NCI-H446 (cell line): ENCODE results near the gene CYTH3.
"Not testable (repeated sequence)": the region's sequence is repeated elsewhere in the genome, so short reads cannot be mapped to it uniquely, and the experiment has no call there.

Source experiments
- DNase-seq, 2 experiments: peaks; one replicate each; lab custom pipeline; 2025; lab: John Stamatoyannopoulos, UW

Gene CYTH3

DNA sequence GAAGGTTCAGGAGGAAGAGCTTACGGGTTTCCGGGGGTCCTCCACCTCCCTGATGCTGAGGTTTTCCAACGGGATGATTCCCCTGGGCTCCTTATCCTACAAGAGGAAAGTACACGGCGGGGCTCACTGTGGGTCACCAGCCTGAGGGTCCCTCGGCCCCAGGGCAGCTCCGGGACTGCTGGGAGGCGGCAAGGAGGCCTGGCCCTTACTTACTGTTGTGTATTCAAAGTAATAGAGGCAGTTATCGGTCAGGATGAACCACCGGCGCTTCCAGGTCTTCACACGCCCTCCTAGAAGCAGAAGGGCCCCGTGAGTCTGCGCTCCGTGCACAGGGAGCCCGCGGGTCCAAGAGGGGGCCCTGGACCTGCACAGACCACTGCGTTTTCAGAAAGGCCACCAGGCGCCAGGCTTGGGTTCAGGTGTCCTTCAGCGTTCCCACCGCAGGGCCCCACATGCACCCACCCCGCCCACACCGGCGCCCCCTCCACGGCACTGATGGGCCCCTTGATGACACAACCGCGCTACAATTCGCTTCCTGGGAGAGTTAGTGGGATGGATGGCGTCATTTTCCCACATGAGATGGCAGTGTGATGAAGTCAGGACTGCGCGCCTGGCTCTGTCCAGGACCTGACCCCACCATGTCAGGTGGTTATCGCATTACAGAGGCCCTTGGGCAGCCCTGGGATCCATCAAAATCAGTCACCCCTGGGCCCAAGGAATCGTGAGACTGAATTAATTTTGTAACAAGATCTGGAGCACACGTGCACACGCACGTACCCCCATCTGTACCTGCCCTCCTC, 106.7 kb downstream of the CYTH3 start:
- DNase-seq = no peak

DNA sequence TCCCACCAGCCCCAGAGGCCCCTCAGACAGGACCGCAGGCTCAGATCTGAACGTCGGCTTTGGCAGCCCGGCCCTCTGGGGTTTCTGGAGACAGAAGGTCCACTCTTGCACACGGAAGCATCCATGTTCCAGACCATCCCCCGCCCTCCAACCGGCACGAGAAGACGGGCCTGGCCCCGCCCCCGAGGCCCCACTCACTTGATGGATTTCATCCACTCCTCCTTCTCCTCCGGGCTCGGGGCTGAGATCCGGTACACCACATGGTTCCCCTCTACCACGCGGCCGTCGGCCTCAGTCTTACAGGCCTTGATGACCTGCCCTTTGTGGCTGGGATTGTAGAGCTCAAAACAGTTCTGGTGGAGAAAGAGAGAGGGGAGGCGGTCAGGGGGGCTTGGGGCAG, 107.3 kb downstream of the CYTH3 start:
- DNase-seq = no peak

DNA sequence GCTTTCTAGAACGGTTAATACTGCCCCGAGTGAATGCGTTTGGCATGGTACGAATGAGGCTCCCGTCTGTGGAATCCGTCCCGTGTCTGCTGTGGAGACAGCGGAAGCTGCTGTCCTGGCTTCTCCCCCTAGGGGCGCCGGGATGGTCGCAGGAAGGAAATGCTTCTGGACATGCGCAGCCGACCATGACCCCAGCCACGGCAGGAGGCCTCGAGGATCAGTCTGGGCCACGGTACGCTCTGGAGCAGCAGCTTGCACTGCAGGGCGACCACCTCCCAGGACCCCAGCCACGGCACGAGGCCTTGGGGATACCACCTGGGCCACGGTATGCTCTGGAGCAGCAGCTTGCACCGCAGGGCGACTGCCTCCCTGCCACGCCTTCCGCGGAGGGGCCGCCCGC, 107.9 kb downstream of the CYTH3 start:
- DNase-seq = no peak

DNA sequence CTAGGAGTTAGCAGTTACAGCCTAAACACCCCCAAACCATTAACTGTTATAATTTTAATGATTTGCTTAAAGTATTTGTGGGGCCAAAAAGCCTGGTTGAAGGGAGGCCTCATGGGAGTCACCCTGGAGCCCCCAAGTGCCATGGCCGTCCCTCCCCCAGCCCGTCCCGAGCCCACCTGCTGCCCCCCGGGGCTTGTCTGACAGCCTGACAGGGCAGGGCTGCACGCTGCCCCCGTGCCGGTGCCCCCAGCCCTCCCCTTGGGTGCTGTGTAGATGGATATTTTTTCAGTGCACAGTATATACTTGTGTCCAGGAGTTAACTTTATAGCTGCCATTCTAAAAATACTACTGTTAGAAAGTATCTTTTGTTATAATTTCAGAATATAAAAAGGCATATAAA, 108.4 kb downstream of the CYTH3 start:
- no peak for DNase-seq

DNA sequence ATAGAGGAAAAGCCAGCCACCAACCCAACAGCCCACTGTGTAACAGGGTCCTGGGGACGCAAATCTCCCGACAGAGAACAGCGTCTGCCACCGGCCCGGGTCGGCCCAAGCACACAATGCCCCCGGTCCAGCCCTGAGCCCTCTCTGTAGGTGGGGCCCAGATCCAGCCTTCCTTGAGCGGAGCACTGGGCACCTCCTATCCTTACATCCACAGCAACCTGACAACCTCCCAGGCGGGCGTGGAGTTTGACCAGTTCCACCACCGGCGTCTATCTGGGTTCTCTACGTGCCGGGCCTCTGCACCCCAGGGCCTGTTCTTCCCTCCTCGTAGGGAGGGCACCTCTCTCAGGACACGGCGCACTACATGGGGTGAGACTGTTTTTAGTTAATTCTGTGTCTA, 109.0 kb downstream of the CYTH3 start:
- DNase-seq = no peak

DNA sequence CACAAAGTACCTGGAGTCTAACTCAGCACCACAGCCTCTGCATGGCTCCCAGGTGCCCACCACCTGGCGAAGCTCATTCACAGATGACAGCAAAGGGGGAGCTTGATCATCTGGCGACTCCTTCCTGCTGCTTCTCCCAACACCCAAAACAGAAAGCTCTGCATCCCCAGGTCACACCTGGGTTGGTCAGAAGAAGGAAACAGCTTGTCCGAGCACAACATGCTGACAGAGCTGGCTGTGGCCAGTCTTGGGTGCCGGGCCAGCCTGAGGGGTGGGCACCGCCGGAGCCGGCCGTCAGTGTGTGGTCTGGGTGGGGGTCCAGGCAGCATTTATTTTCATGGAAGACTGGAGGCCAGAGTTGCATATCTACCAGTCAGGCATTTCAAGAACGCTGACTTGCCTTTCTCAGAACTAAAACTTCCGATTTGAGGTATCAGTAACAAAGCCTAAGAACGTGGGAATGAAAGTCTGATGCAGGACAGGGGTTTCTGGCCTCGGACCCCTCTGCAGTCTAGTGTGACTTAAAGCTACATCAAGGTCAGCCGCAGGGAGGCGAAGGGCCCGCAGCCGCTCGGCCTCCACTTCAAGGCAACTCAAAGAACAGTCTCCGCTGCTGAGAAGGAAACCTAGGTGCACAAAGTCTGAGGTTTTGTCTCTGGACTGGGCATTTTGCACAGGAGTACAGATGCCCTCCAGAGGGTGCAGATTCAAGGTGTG, 109.6 kb downstream of the CYTH3 start:
- DNase-seq = no peak

DNA sequence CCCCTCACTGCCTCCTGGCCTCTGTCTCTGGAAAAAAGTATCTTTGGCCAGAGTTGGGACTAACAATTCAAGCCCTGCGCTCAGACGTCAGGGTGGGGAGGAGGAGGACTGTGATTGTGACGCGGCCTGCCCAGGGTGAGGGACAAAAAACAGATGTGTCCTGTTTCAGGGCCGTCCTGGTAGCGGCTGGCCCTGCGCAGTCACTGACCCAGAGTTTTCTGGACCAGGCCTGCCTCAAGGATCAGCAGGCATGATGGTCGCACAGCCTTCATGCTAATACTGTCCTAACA, 110.1 kb downstream of the CYTH3 start:
- DNase-seq = no peak

DNA sequence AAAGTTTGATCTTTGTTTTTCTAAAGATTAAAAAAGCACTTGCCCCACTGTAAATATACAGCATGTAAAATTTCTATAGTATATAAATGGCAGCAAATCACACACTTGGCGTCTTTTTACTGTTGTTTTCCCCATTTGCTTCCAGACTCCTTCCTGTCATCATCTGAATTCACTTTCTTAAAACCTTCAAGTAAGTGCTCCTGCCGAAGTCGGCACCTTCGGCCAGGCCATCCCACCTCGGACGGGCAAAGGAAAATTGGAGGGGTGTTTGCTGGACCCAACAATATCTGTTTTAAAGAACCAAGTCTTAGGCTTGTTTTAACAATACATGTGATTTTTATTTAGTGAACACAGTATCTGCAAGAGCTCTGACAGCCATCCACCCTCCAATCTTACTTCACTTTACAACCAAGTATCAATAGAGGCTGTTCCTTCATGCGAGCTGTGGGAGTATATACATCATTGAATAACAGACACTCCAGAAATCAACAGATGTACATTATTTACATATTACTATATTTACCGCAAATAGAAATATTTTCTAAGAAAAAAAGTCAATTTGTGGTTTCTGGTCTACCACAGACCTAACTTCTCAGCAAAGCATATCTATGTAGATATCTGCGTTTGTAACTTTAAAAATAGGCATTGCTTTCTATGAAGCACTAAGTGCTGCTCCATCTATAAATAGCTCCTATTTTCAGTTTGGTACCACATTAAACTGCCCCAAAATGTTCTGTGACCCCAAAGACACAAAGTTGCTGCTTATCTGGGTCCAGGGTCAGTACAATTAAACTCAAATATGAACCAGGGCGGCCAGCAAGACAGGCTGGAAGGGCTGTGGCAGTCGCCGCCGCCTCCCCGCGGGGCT, 110.7 kb downstream of the CYTH3 start:
- DNase-seq = no peak

DNA sequence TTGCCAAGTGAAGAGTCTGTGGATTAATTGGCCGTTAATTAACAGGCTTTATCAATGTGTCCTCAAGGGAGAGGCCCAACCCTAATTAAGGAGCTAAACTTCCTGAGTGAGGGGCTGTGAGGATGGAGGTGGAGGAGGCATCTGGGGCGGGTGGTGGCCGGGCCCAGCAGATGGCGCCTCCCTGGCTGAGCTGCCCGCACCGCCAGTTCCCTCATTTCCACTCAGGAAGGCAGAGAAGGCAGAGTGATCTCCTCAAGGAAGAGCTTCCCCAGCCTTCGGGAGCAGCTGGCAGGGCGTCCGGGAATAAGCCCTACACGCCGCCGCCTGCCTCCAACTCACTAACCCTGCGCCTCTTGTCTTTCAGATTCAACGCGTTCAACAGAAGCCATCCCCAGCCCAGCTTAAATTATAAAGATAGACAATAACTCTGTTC, 112.2 kb downstream of the CYTH3 start:
- DNase-seq = no peak

DNA sequence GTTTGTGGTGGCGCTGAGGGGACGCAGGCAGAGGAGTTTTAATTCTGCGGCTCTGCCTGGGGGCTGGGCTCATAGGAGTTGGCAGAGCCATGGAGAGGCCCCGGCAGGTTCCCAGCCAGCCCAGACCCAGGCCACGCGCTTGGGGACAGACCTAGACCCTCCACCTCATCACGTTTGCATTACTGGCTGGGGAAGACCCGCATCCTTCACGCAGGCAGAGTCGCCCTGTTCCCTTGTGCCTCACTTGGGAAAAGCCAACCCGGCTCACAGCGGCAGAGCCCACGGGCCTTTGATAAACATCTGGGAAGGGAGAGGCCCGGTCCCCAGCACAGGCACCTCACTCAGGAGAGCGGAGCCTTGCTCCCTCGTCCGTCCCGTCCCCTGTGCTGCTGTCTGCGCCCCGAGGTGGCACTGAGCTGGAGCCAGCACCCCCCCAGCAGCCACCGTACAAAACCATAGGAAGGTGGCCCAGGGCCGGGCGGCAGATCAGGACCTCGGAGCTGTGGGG, 112.8 kb downstream of the CYTH3 start:
- no peak for DNase-seq

DNA sequence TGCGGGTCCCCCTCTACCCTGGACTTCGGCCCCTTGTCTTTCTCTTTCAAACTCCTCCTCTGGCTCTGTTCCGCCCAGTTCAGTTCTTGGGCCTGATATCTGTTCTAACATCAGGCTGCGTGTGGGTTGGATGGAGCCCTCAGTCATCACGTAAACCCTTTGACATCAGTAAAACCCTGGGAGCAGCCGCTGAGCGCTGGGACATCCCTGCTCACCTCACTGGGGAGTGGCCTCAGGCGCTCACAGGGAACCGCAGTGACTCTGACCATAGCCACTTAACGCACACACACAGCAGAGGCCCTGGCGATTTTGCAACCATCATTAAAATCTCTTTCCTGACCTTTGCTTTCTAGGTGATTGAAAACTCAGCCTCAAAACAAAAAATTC, 113.3 kb downstream of the CYTH3 start:
- no peak for DNase-seq

DNA sequence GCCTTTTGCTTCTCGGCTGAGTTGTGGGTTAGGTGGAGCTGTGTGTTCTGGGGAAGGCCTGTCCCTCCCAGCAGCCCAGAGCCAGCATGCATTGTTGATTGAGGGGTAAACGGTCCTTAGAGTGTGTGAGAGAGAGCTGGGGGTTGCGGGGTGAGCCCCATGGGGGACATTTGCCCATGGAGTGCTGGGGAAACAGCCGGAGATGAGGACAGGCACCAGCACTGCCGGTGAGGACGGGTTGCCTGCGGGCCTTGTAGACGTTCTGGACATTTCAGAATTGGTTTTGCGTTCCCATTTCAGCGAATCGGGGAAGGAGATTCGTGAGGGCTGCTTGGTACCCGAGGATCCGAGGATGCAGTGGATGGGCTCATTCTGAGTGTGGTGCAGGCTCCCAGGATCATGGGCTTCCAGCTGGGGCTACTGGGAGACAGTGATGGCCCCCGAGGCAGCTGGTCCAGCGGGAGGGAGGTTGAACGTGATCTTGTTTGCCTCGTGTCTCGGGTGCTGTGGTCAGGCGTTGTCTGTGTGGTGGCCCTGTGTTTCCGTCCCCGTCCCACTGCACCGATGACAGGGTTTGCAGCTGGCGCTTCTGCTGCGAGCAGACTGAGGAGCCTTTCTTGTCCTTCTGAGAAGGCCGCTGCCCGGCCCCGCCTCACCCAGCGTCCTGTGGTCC, 113.9 kb downstream of the CYTH3 start:
- no peak for DNase-seq

DNA sequence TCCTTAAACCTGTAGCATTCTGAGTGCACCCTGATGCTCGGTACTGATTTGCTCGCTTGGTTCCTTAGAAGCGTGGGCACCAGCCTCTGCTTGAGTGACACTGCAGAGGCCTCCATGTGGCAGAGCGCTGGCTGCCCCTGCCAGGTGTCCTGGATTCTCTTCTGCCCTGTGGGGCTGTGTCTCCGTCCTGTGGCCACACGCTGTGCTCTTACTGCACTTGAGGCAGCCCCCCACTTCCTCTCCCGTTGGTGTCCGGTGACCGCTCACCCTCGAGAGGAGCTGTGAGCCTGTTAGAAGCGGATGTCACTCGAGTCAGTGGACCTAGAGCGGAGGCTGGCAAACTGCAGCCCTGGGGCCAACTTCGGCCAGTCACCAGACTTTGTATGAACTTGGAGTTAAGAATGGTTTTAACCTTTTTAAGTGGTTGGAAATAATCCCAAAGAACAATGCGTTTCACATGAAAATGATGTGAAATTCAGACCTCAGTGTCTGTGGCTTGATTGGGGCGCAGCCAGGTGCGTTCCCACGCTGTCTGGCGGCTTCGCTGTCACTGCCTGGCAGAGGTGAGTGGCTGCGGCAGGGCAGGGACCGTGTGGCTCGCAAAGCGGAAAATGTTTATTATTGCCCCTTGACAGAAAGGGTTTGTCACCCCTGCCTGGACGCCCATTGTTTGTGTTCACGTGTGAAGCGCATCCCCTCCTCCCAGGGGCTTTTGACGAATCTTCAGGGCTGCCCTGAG, 114.6 kb downstream of the CYTH3 start:
- no peak for DNase-seq

DNA sequence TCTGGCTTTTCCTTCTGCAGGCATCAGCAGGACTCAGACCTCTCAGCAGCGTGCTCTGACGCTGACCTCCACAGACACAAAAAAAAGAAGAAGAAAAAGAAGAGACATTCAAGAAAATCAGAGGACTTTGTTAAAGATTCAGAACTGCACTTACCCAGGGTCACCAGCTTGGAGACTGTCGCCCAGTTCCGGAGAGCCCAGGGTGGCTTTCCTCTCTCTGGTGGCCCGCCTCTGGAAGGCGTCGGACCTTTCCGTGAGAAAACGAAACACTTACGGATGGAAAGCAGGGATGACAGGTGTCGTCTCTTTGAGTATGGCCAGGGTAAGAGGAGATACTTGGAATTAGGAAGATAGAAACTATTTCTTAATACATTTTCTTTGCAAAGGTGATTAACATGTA, 115.7 kb downstream of the CYTH3 start:
- no peak for DNase-seq

DNA sequence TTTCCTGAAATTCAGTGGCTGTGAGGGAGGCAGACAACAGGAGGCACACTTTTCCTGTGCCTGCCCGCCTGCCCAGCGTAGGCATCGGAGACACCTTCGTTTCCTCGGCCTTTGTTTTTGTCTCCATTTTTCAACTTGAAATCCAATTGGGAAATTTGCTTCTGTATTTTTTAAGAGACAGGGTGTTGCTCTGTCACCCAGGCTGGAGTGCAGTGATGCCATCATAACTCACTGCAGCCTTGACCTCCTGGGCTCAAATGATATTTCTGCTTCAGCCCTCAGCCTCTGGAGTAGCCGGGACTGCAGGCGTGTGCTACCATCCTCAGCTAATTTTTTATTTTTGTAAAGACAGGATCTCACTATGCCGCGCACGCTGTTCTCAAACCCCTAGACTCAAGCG, 116.8 kb downstream of the CYTH3 start:
- no peak for DNase-seq

DNA sequence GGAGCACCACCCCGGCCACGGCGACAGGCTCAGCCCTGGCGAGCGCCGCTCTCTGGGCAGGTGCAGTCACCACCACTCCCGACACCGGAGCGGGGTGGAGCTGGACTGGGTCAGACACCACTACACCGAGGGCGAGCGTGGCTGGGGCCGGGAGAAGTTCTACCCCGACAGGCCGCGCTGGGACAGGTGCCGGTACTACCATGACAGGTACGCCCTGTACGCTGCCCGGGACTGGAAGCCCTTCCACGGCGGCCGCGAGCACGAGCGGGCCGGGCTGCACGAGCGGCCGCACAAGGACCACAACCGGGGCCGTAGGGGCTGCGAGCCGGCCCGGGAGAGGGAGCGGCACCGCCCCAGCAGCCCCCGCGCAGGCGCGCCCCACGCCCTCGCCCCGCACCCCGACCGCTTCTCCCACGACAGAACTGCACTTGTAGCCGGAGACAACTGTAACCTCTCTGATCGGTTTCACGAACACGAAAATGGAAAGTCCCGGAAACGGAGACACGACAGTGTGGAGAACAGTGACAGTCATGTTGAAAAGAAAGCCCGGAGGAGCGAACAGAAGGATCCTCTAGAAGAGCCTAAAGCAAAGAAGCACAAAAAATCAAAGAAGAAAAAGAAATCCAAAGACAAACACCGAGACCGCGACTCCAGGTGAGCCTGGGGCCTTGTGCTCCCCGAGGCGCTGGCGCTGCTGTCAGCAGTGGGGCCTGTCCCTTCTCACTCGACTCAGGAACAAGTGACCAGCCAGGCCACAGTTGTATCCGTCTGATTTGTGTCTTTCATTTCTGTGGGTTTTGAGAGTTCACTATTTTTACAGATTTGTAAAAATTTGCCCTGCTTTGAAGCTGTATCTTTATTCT, 117.7 kb downstream of the CYTH3 start:
- DNase-seq = no peak

DNA sequence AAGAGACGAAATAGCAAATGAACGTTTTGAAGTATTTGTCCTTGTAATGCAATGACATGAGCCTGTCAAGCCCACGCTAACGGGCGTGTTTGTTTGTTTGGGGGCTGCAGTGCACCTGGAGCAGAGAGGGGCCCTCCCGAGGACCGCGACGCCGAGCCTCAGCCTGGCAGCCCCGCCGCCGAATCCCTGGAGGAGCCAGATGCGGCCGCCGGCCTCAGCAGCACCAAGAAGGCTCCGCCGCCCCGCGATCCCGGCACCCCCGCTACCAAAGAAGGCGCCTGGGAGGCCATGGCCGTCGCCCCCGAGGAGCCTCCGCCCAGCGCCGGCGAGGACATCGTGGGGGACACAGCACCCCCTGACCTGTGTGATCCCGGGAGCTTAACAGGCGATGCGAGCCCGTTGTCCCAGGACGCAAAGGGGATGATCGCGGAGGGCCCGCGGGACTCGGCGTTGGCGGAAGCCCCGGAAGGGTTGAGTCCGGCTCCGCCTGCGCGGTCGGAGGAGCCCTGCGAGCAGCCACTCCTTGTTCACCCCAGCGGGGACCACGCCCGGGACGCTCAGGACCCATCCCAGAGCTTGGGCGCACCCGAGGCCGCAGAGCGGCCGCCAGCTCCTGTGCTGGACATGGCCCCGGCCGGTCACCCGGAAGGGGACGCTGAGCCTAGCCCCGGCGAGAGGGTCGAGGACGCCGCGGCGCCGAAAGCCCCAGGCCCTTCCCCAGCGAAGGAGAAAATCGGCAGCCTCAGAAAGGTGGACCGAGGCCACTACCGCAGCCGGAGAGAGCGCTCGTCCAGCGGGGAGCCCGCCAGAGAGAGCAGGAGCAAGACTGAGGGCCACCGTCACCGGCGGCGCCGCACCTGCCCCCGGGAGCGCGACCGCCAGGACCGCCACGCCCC, 118.5 kb downstream of the CYTH3 start:
- DNase-seq = no peak

DNA sequence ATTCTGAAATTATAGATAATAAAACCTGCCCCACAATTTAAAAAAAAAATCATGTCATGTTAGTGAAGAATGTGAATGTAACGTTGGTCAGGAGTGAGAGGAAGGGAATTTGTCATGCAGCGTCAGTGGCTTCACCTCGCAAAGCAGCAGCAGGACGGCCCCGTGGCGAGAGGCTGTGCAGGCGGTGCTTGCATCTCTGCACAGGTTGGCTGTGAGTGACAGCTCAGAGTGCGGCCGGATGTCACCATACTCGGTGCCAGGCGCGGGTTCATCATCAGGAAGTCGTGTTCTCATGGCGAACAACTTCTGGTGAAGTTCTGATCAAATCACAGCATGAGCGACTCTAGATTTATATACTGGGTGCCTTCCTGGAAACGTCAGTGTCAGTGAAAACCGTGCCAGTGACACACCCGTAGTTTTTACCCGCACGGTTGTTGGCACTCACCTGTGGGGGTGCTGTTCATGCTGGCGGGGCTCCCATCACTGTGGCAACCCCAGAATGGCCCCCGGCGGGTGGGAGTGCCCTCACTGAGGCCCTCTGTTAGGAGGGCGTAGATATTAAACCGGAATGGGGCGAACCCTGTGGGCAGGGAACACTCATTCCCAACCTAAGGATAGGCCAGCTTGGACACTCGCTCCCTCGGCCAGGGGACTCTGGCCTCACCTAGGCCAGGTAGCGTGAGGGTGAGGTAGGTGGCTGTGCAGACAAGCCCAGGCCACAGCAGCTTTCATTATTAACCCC, 120.3 kb downstream of the CYTH3 start:
- DNase-seq = no peak

DNA sequence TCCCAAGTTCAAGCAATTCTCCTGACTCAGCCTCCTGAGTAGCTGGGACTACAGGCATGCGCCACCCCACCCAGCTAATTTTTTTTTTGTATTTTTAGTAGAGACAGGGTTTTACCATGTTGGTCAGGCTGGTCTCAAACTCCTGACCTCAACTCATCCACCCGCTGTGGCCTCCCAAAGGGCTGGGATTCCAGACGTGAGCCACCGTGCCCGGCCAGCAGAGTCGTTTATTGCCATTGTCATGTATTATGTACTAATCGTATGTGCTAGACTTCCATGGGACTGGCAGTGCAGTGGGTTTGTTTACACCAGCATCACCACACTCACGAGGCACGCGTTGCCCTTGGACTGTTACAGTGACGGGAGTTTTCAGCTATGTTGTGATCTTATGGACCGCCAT, 120.9 kb downstream of the CYTH3 start:
- not testable (repeated sequence) for DNase-seq
